ENCODE measurements around the gene HTT. TPM values are rescaled to one million over a fixed set of nuclear protein-coding genes. Genes with fewer than 3 reads are reported as not detected.

The HTT gene
- total RNA-seq, 2 donors from 2014 or later, result 104 to 109 TPM

DNA sequence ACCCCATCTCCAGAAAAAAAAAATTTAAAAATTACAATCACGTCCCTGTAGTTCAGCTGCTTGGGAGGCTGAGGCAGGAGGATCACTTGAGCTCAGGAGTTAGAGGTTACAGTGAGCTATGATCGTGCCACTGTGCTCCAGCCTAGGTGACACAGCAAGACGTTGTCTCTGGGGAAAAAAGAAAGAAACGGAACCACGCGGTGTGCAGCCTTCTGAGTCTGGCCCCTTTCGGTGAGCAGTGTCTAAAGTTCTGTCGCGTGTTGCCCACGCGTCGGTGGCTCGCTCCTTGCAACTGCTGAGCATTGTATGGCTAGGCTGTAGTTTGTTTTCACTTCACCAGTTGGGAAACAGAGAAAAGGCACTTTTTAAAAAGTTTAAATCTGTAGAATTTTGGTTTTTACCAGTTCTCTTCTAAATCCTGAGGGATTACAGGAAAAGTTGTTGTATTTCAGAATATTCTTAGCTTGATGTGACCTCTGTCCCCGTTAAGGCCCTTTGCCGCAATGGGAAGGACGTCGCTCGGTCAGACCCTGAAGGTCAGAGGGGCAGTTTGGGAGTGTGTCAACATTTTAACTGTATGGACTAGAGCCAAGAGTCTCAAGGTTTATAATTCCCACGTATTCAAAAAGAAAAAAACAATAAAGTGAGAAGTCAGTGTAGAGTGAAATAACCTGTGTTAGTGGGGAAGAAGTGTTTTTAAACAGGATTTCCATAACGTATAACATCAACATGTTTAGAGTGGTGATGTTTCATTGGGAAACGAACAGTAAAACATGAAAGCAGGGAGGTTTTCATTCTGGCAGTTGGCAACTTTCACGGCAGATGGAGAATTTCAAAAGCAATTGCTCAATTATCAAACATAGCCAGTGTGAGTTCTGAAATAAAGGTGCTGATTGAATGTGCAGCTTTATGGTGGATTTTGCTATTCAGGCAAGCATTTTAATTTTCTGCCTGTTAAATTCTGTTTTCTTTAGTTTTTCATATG is 128.6 kb downstream of the HTT start:
- 95 to 97% methylated on average over 15 to 22 of the region's 22 CpGs for WGBS, 2 experiments (ENCODE audit: insufficient coverage in 1 of 2, insufficient read length in 1 of 2)
- no peaks in the 10 kb centered on the region for H3K27me3 Mint-ChIP-seq (ENCODE audit: insufficient read depth)
- no peak overlapping the region for H3K27ac Mint-ChIP-seq
- H3K4me3 Mint-ChIP-seq, result no peak overlapping the region
- peak; percentile 12 for DNase-seq
- TF ChIP-seq, protein P1, sequence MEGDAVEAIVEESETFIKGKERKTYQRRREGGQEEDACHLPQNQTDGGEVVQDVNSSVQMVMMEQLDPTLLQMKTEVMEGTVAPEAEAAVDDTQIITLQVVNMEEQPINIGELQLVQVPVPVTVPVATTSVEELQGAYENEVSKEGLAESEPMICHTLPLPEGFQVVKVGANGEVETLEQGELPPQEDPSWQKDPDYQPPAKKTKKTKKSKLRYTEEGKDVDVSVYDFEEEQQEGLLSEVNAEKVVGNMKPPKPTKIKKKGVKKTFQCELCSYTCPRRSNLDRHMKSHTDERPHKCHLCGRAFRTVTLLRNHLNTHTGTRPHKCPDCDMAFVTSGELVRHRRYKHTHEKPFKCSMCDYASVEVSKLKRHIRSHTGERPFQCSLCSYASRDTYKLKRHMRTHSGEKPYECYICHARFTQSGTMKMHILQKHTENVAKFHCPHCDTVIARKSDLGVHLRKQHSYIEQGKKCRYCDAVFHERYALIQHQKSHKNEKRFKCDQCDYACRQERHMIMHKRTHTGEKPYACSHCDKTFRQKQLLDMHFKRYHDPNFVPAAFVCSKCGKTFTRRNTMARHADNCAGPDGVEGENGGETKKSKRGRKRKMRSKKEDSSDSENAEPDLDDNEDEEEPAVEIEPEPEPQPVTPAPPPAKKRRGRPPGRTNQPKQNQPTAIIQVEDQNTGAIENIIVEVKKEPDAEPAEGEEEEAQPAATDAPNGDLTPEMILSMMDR (conservative IDR thresholded peaks at IDR 0.05), result no peak
- no peak overlapping the region for H3K4me3 ChIP-seq (ENCODE audit: low read length)
- H3K4me1 ChIP-seq (ENCODE audit: control insufficient read depth, insufficient read depth, low read length), result no peaks in the 10 kb centered on the region
- peaks cover 45% of the 10 kb centered on the region for H3K36me3 Mint-ChIP-seq (ENCODE audit: low read depth)
- H3K36me3 ChIP-seq (ENCODE audit: control insufficient read depth, insufficient read depth, low read length), result peaks cover 75% of the 10 kb centered on the region
- H3K9ac ChIP-seq (ENCODE audit: extremely low read depth, low read length, poor library complexity, severe bottlenecking), result no peak overlapping the region
- H3K27ac ChIP-seq (ENCODE audit: low read depth, low read length), result no peak overlapping the region
- no peaks in the 10 kb centered on the region for H3K9me3 ChIP-seq (ENCODE audit: control insufficient read depth, low read length)
- no peaks in the 10 kb centered on the region for H3K4me1 Mint-ChIP-seq
- H3K27me3 ChIP-seq (ENCODE audit: control insufficient read depth, insufficient read depth, low read length, poor library complexity, severe bottlenecking), result no peaks in the 10 kb centered on the region
- no peaks in the 10 kb centered on the region for H3K9me3 Mint-ChIP-seq

DNA sequence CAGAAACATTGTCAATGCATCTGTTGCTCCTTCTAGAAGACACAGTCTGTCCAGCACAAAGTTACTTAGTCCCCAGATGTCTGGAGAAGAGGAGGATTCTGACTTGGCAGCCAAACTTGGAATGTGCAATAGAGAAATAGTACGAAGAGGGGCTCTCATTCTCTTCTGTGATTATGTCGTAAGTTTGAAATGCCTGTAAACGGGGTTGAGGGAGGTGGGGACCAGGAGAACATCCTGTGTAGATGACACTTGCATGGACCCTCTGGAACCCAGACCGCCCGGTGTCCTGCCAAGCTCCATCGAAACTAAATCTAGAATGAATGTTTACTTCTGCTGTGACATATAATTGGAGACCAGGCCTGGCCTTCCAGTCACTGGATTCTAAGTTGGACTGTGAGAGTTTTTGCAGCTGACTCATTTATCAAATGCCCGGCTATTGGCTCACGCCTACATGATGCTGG is 129.5 kb downstream of the HTT start:
- Mint-ChIP-seq H3K4me1 (no peaks in the 10 kb centered on the region), H3K27me3 (ENCODE audit: insufficient read depth) (no peaks in the 10 kb centered on the region), H3K9me3 (no peaks in the 10 kb centered on the region), H3K4me3 (no peak overlapping the region), H3K36me3 (ENCODE audit: low read depth) (peaks cover 48% of the 10 kb centered on the region), H3K27ac (no peak overlapping the region)
- H3K36me3 ChIP-seq (ENCODE audit: control insufficient read depth, insufficient read depth, low read length), result peaks cover 78% of the 10 kb centered on the region
- no peak overlapping the region for H3K9ac ChIP-seq (ENCODE audit: extremely low read depth, low read length, poor library complexity, severe bottlenecking)
- H3K4me1 ChIP-seq (ENCODE audit: control insufficient read depth, insufficient read depth, low read length), result no peaks in the 10 kb centered on the region
- H3K27me3 ChIP-seq (ENCODE audit: control insufficient read depth, insufficient read depth, low read length, poor library complexity, severe bottlenecking), result no peaks in the 10 kb centered on the region
- no peaks in the 10 kb centered on the region for H3K9me3 ChIP-seq (ENCODE audit: control insufficient read depth, low read length)
- 95 to 100% methylated on average over 6 to 8 of the region's 8 CpGs for WGBS, 2 experiments (ENCODE audit: insufficient coverage in 1 of 2, insufficient read length in 1 of 2)
- DNase-seq, result no peak
- TF ChIP-seq, protein P1 (conservative IDR thresholded peaks at IDR 0.05), result no peak
- H3K27ac ChIP-seq (ENCODE audit: low read depth, low read length), result no peak overlapping the region
- H3K4me3 ChIP-seq (ENCODE audit: low read length), result no peak overlapping the region

DNA sequence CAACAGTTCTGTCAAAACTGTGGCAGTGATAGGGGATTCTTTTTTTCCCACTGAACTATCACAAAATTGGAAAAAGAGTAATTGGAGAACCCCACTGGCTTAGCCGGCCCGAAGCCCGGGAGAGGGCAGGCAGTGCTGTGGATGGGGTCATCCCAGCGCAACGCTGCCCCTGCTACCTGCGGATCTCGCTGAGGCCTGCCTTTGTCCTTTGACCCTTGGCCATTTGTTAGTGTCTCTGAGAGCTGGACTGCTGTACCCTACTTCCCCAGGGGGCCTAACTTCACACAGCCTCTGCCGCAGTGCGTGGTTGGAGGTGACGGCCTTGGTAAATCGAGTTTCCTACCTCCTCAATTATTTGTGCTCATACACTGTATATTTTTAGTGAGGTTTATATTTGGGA is 131.5 kb downstream of the HTT start:
- H3K4me3 ChIP-seq (ENCODE audit: low read length), result no peak overlapping the region
- H3K4me3 Mint-ChIP-seq, result no peak overlapping the region
- H3K27me3 ChIP-seq (ENCODE audit: control insufficient read depth, insufficient read depth, low read length, poor library complexity, severe bottlenecking), result no peaks in the 10 kb centered on the region
- TF ChIP-seq, protein P1 (conservative IDR thresholded peaks at IDR 0.05), result no peak
- 85 to 88% methylated on average over 6 to 11 of the region's 11 CpGs for WGBS, 2 experiments (ENCODE audit: insufficient coverage in 1 of 2, insufficient read length in 1 of 2)
- no peaks in the 10 kb centered on the region for H3K9me3 ChIP-seq (ENCODE audit: control insufficient read depth, low read length)
- H3K36me3 Mint-ChIP-seq (ENCODE audit: low read depth), result peaks cover 53% of the 10 kb centered on the region
- no peaks in the 10 kb centered on the region for H3K4me1 ChIP-seq (ENCODE audit: control insufficient read depth, insufficient read depth, low read length)
- no peak overlapping the region for H3K9ac ChIP-seq (ENCODE audit: extremely low read depth, low read length, poor library complexity, severe bottlenecking)
- no peaks in the 10 kb centered on the region for H3K9me3 Mint-ChIP-seq
- peak overlapping the region; percentile 6 for H3K27ac ChIP-seq (ENCODE audit: low read depth, low read length)
- H3K27ac Mint-ChIP-seq, result no peak overlapping the region
- no peaks in the 10 kb centered on the region for H3K27me3 Mint-ChIP-seq (ENCODE audit: insufficient read depth)
- H3K36me3 ChIP-seq (ENCODE audit: control insufficient read depth, insufficient read depth, low read length), result peaks cover 79% of the 10 kb centered on the region
- H3K4me1 Mint-ChIP-seq, result no peaks in the 10 kb centered on the region
- DNase-seq, result no peak
